Right ventricle myocardium inferior (tissue), 1 donor: ENCODE results near the gene EPHA6. TPM values are rescaled to one million over a fixed set of nuclear protein-coding genes. Genes with fewer than 3 reads are reported as not detected.

Source experiments
- ATAC-seq: fragments of 200-7000 bp; cut with Tn5 transposase; one replicate; pipeline ENCODE4 v1.9.1; 2020; ENCODE audit warnings: mild to moderate bottlenecking, moderate library complexity
- DNase-seq: peaks from one replicate; pipeline ENCODE4 v3.0.0; 2021; ENCODE audit errors: missing footprints
- intact Hi-C: fragments of 100-400 bp; cut with DNase I; formaldehyde crosslinking; loops from one replicate; pipeline ENCODE4 v1.11.0; 2022
- long read RNA-seq: library from polyadenylated mRNA; unstranded; transcript quantifications from one replicate; pipeline ENCODE4 v2.0.0, GENCODE V29; 2021
- total RNA-seq: library from RNA; stranded (reverse); fragmentation: NEBNext Ultra II Directional; extraction: Animal tissue kit (Norgen Biotek cat#: 25700); gene quantifications from one replicate; pipeline ENCODE4 v1.2.1, GENCODE V29; 2021
- donor health status: DM: no; HTN: yes; CAD: no; lungs with severe emphysema.

EPHA6 gene
- 0.62 TPM for total RNA-seq
- long read RNA-seq = 0 reads

DNA sequence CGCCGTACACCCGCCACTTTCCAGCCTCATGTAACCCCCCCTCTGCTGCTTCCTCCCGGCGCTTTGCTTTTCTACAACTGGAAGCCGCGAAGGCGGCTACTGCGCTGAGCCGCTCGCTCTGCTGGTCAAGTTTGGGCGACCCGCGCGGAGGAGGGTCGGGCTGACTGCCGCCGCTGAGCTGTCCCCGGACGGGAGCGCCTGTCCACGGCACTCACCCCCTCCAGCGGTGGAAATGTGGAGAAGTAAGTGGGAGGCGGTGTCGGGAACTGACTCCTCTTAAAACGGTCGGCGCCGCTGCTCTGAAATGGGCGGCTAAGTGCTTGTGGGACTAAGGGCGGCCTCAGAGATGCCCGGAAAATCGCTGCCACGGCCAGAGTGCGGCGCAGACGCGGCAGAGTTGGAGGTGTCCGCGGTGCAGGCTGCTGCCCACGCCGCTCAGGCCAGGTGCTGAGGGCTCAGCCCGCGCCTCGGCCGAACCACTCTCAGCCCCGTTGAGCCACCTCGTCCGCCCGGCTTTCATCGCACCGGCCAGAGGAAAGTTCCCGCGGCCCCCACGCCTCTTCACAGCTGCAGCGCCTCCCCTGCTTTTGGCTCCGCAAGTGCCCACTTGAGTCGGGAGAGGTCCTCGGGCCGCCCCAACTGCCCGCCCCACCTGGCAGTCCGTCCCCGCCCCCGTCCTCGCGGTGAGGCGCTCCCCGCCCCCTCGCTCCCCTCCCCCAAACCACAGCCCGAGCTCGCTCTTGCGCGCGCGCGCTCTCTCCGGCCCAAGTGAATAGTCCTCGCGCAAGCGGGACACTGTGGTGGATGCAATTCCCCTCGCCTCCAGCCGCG, at the start of gene EPHA6:
Gene EPHA6 (plus strand): TSS at position 775 of the 831 bp plus-strand sequence.
- intact Hi-C loops = no loop called here
- ATAC-seq = peak; percentile 87
- DNase-seq = peak; percentile 77

DNA sequence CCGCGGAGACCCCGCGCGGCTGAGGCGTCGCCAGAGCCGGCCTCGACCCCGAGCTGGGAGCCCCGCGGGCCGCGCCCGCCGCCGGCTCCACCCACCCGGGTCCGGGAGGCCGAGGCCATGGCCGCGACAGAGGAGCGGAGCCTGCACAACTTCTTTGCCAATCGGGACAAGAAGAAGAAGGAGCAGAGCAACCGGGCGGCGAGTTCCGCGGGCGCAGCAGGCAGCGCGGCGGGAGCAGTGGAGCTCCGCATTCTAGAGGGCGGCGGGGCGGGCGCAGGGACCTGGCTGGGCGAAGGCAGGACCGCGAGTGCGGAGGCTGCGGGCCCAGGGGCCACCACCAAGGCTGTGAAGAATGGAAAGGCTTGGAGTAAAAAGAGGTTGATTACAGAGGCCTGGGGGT, 37.6 kb upstream of the EPHA6 start:
- intact Hi-C loops = no loop called here
- DNase-seq (no peak), ATAC-seq (no peak)

DNA sequence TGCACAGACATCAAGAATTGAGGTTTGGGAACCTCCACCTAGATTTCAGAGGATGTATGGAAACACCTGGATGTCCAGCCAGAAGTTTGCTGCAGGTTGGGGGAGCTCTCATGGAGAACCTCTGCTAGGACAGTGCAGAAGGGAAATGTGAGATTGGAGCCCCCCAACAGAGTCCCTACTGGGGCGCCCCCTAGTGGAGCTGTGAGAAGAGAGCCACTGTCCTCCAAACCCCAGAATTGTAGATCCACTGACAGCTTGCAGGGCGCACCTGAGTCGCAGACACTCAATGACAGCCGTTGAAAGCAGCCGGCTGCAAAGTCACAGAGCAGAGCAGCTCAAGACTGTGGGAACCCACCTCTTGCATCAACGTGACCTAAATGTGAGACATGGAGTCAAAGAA, 34.6 kb upstream of the EPHA6 start:
- ATAC-seq = no peak
- no peak for DNase-seq
- intact Hi-C loops = no loop called here

GRCh38 chr3:96796101-96796500, 18.3 kb upstream of the EPHA6 start:
- DNase-seq = no peak
- no peak for ATAC-seq
- intact Hi-C loops = no loop called here

DNA sequence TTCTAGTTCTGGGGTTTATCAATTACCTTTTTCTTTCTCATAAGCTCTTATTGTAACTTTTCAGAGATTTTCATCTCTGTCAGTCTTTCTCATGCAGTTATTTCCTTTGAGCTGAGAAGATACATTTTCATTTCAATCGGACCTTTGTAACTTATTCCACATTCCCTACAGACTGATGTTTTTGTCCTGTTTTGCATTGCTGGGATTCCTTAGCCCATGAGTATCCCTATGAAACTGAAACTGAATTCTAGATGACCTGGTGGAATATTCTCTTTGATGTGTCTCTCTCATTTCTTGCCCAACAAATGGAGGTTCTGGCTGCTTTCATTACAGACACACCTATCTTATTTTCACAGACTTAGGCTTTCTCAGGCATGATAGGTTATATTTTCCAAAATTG, 10.5 kb upstream of the EPHA6 start:
- DNase-seq (no peak), ATAC-seq (no peak)
- intact Hi-C loops = no loop called here

DNA sequence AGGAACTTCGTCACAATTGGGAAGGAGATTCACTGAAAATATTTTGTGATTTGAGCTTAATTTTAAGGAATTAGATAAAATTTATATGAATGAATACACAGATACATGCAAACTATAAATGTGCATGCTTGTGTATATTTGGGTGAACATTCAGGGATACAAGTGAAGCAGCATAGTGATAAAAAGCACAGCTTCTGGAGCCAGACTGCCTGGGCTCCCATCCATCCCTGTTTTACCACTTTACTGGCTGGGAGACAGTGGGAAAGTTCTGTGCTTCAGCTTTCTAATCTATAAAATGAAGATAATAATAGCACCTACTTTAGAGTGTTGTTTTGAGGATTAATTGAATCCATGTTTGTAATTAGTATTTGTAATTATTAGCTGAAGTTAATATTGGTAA, 8.1 kb upstream of the EPHA6 start:
- intact Hi-C loops = no loop called here
- no peak for DNase-seq
- ATAC-seq = no peak

DNA sequence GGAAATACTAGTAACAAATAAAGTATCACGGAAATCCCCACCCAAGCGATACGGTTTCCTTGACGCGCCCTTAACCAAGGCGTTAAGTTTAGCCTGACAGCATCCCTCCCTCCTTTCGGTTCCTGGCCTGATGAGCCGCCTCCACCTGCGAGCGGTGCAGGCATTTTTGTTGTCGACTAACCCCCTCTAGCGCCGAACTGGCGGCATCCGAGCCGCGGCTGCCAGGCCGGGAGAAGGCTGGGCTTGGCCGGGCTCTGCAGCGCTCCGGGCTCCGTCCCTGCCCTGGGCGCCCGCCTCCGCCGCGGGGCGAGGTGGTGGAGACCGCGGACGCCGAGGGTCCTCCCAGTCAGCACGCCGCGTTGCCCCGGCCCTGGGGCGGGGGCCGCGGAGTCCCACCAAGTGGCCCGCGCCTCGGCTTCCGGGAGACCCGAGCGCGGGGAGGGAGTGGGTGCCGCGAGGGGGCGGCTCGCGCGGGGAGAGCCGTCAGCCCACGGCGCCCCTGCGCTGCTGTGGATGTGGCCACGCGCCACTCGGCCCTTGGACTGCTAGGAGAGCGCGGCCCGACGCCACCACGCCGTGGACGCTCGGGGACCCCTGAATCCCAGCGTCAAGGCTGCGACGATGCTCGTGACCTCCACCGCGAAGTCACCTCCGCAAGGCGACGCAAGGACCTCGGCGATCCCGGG, 1.1 kb upstream of the EPHA6 start:
- intact Hi-C loops = no loop called here
- peak; percentile 77 for DNase-seq

DNA sequence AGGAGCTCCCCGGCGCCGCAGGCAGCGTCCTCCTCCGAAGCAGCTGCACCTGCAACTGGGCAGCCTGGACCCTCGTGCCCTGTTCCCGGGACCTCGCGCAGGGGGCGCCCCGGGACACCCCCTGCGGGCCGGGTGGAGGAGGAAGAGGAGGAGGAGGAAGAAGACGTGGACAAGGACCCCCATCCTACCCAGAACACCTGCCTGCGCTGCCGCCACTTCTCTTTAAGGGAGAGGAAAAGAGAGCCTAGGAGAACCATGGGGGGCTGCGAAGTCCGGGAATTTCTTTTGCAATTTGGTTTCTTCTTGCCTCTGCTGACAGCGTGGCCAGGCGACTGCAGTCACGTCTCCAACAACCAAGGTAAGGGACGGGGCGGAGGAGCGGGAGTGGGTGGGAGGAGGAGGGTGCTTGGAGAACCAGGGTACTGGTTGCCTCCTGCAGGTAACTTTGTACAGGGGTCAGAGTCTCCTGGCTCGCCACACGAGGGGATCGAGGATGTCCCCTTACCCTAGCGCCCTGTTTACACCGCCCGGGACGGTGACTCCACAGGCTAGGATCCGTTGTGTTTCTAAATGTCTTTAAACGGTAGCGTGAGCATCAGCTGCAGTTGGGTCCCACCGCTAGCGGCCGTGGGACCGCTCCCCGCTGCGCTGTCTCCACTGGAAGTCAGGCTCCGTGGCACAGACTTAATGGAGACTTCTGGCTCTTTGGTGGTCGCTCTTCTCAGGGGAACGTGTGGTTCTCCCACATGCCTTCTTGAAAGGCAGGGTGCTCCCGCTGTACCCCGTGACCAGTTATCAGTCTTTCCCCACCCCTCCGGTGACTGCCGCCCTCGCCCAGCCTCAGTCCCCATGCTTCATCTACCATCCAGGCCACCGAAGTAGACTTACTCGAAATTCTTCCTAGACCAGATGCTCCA, 515 bp downstream of the EPHA6 start:
- ATAC-seq (no peak), DNase-seq (no peak)
- intact Hi-C loops = no loop called here

More for the DNA sequence above, 1.1 kb upstream of the EPHA6 start:
- peak; percentile 91 for ATAC-seq

DNA sequence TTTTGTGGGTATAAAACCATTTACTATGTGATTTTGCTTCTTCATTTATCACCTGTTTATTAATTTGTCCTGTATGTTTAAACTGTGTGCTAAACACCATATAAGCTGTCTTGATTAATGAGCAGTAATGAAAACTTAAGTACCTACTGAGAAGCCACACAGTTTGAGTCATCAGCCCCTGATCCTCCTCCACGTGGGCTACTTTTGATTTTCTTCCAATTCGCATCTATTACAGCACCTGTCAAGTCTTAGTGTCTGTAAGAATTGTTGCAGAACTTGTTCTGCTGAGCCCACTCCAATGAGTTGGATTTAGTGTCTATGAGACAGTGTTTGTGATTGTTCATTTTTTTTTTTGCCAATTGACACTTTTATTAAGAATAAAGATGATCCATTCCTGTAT, 16.8 kb downstream of the EPHA6 start:
- intact Hi-C loops = no loop called here
- ATAC-seq (no peak), DNase-seq (no peak)

DNA sequence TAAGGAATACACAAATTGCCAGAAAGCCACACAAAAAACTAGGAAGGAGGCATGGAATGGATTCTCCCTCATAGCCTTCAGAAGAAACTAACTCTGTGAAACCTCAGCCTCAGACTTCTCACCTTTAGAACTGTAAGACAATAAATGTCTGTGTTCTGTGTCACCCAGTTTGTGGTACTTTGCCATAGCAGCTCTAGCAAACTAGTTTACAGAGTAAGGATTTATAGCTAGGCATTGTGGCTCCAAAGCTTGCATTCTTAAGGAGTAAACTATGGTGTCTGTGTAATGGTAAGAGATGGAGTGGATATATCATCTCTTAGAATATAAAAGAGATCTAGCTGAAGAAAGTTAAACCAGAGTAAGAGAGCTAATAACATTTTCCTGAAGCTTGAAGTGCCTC, 18.9 kb downstream of the EPHA6 start:
- ATAC-seq = no peak

GRCh38 chr3:96836153-96836915, 21.9 kb downstream of the EPHA6 start:
- DNase-seq (no peak), ATAC-seq (no peak)
- intact Hi-C loops = no loop called here

More for the DNA sequence above, 18.9 kb downstream of the EPHA6 start:
- no peak for DNase-seq
- intact Hi-C loops = no loop called here

DNA sequence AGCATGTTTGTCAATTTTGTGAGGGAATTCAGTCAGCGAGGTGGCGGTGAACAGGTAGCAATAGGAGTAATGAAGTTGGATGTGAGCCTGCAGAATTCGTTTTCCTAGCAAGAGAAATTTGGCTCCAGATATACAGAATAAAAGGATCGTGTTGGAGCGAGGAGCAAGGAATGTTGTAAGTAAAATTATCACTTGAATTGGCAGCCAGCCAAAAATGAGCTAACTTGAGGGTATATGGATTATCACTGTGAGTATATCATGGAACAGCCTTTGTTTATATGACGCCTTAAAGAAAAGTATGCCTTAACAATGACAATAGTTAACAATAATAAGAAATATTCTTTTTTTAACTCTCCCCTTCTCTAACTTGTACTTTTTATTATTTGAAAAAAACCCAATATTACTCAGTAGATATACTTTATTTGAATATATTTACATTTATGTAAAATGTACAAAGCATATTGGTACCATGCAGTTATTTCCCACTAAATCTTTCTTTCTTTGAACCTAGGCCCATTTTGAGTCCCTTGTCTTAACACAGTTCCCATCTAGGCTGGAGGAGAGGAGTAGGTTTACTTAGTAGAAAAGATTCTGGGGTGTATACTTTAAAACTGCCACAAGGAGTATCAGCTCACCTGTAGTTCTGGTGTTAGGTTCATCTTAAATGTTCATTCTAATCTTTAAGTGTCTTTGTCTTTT, 29.3 kb downstream of the EPHA6 start:
- DNase-seq (no peak), ATAC-seq (no peak)
- intact Hi-C loops = no loop called here

DNA sequence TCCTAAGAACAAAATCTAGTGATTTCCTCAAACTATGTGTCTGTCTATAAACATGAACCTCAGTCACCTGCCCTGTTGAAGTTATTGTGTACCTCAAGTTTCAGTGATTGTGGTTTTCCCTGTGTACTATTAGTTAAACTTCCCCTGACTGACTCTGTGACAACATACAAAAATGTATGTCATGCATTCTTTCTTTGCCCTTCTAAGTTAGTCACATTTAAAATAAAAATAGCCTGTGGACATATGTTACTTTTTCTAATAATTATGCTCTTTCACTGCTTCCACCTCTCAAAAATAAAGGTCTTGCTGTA, 29.8 kb downstream of the EPHA6 start:
- DNase-seq (no peak), ATAC-seq (no peak)
- intact Hi-C loops = no loop called here

DNA sequence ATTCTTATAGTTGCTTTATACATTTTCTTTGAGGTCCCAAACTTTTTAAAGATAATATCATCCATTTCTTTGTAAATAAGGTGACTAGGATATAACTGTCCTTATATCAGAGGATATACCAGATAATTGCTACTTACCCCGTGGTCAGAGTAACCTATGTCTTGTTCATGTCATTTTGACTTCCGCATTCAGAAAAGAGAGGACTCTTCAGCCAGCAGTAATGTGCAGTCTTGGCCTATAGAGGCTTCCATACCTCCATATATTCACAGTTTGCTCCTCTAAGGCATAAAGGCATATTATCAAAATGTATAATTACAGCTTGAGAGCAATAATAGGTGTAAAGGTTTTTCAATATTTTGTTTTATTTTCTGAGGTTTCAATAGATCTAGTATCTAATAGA, 38.5 kb downstream of the EPHA6 start:
- DNase-seq (no peak), ATAC-seq (no peak)
- intact Hi-C loops = no loop called here

GRCh38 chr3:96860882-96861281, 46.5 kb downstream of the EPHA6 start:
- intact Hi-C loops = loop anchor here (5.0 kb wide), 1 partner anchor 856 kb away; no protein-coding TSS in a partner anchor
- ATAC-seq = no peak
- no peak for DNase-seq

GRCh38 chr3:96863129-96863740, 48.8 kb downstream of the EPHA6 start:
- intact Hi-C loops = loop anchor here (5.0 kb wide), 1 partner anchor 854 kb away; no protein-coding TSS in a partner anchor
- DNase-seq (no peak), ATAC-seq (no peak)

- intact Hi-C loops = no loop called here
- DNase-seq (no peak), ATAC-seq (no peak)
Observed at GRCh38 chr3:96865605-96866004, 51.2 kb downstream of the EPHA6 start.

DNA sequence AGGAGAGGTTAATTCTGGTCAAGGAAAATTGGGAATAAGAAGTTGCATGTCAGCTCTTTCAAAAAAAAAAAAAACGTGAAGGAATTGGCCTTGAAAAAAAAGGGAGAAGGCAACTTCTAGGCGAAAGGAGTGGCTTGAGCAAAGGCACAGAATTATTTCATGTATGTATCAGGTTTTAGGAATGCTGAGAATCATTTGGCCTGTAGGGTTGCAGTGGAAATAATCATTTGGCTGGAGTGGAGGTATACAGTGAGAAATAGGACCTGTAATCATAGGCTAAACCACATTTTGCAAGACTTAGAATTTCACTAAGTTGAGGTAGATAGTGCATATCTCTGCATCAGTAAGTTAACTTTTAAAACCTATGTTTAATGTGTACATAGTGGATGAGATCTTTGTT, 54.9 kb downstream of the EPHA6 start:
- ATAC-seq (no peak), DNase-seq (no peak)
- intact Hi-C loops = no loop called here
